ENCODE results near the gene SNX7. TPM values are rescaled to one million over a fixed set of nuclear protein-coding genes. Genes with fewer than 3 reads are reported as not detected.

SNX7 gene
- total RNA-seq = 17.5 TPM in 2 replicates
- long read RNA-seq, transcript SNX7-201 (9 exons, 1,734 nt) = major isoform, 43 of 69 reads
- long read RNA-seq, partial matches to known transcripts = 4 of 69 reads
- long read RNA-seq, other reads (novel, unspliced or antisense) = 20 of 69 reads

DNA sequence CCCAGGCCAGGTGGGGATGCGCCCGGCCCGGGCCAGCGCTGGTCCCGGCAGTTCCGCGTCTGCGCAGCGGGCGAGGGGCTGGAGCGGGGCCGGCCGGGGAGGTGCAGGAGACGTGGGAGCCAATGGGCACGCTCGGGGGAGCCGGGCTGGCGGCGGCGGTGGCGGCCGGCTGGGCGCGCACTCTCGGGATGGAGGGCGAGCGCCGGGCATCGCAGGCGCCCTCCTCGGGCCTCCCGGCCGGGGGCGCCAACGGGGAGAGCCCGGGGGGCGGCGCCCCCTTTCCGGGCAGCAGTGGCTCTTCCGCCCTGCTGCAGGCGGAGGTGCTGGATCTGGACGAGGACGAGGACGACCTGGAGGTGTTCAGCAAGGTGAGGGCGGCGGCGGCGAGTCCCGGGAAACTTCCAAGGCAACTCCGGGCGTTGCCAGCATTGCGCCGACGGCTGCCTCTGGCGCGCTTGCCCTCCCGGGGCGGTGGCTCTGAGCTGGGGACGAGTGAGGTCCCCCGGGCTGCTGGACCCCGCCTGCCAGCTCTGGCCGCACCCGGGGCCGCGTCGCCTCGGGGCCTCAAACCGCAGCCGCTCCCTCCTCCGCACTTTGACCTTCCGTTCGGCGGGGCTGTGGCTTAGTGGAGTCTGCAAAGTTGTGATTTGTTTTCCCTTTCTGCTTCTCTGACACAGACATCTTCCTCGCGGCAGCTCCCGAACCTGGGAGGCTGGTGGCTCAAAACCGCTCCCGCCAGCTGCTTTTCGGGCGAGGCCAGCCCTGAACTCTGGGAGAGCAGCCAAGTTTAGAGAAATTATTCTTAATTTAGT, at the start of gene SNX7:
Gene SNX7, plus strand, starts transcription at position 178 of the 812 bp plus-strand sequence. Its CDS starts 11 bp downstream, at position 189.
- peak within 1 kb of the TSS; percentile 99 for H3K4me3 Mint-ChIP-seq
- peaks cover 4% of the 10 kb centered on the region for H3K27me3 Mint-ChIP-seq (ENCODE audit: low read depth)
- no peaks in the 10 kb centered on the region for H3K36me3 Mint-ChIP-seq (ENCODE audit: low read depth)
- H3K27ac Mint-ChIP-seq (ENCODE audit: unreplicated experiment) = peak within 1 kb of the TSS; percentile 91
- H3K9me3 Mint-ChIP-seq = no peaks in the 10 kb centered on the region
- DNase-seq (ENCODE audit: low read depth, low spot score) = peak; percentile 80
- H3K4me1 Mint-ChIP-seq = peaks cover 27% of the 10 kb centered on the region
- peak; percentile 40 for TF ChIP-seq CTCF (conservative IDR thresholded peaks at IDR 0.05)

GRCh38 chr1:98637316-98637715, 24.2 kb upstream of the SNX7 start:
- no peak overlapping the region for H3K4me3 Mint-ChIP-seq
- no peak for TF ChIP-seq CTCF (conservative IDR thresholded peaks at IDR 0.05)
- no peak for DNase-seq (ENCODE audit: low read depth, low spot score)
- no peaks in the 10 kb centered on the region for H3K4me1 Mint-ChIP-seq
- no peak overlapping the region for H3K27ac Mint-ChIP-seq (ENCODE audit: unreplicated experiment)
- peaks cover 6% of the 10 kb centered on the region for H3K36me3 Mint-ChIP-seq (ENCODE audit: low read depth)
- H3K9me3 Mint-ChIP-seq = peaks cover 9% of the 10 kb centered on the region
- H3K27me3 Mint-ChIP-seq (ENCODE audit: low read depth) = no peaks in the 10 kb centered on the region

- no peak for TF ChIP-seq CTCF (conservative IDR thresholded peaks at IDR 0.05)
- H3K4me3 Mint-ChIP-seq = no peak overlapping the region
- H3K9me3 Mint-ChIP-seq = peaks cover 12% of the 10 kb centered on the region
- H3K27me3 Mint-ChIP-seq (ENCODE audit: low read depth) = no peaks in the 10 kb centered on the region
- no peaks in the 10 kb centered on the region for H3K4me1 Mint-ChIP-seq
- H3K36me3 Mint-ChIP-seq (ENCODE audit: low read depth) = peaks cover 6% of the 10 kb centered on the region
- DNase-seq (ENCODE audit: low read depth, low spot score) = no peak
- H3K27ac Mint-ChIP-seq (ENCODE audit: unreplicated experiment) = no peak overlapping the region
Measured at GRCh38 chr1:98638185-98638584, 23.3 kb upstream of the SNX7 start.

GRCh38 chr1:98644510-98644909, 17.0 kb upstream of the SNX7 start:
- no peak overlapping the region for H3K27ac Mint-ChIP-seq (ENCODE audit: unreplicated experiment)
- no peak for TF ChIP-seq CTCF (conservative IDR thresholded peaks at IDR 0.05)
- H3K9me3 Mint-ChIP-seq = peaks cover 12% of the 10 kb centered on the region
- H3K4me3 Mint-ChIP-seq = no peak overlapping the region
- no peaks in the 10 kb centered on the region for H3K4me1 Mint-ChIP-seq
- DNase-seq (ENCODE audit: low read depth, low spot score) = no peak
- H3K27me3 Mint-ChIP-seq (ENCODE audit: low read depth) = no peaks in the 10 kb centered on the region
- H3K36me3 Mint-ChIP-seq (ENCODE audit: low read depth) = peaks cover 6% of the 10 kb centered on the region

DNA sequence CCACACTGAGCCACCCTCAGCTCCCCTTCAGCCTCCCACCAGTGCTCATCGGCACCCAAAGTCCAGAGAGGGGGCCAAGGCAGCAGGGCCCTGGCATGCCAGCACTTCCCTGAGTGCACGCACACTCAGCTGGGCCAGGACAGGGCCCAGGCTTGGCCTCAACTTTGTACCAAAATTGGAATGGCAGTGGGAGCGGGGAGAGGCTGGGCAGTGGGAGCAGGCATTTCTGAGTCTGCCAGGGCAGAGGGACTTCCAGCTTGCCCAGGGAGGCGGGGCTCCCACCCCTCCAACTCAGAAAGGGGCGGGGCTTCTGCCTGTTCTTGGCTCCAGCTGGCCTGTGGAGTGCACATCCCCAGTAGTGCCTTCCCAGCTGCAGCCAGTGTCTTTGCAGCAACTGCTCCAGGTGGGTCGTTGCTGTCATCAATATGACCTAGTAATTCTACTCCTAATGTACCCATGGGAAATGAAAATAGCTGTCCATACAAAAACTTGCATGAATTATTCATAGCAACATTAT, 10.3 kb upstream of the SNX7 start:
- Mint-ChIP-seq H3K4me1 (no peaks in the 10 kb centered on the region), H3K27ac (ENCODE audit: unreplicated experiment) (no peak overlapping the region)
- no peak for TF ChIP-seq CTCF (conservative IDR thresholded peaks at IDR 0.05)

More for the DNA sequence above, 10.3 kb upstream of the SNX7 start:
- peaks cover 8% of the 10 kb centered on the region for H3K9me3 Mint-ChIP-seq
- no peaks in the 10 kb centered on the region for H3K36me3 Mint-ChIP-seq (ENCODE audit: low read depth)
- no peaks in the 10 kb centered on the region for H3K27me3 Mint-ChIP-seq (ENCODE audit: low read depth)
- DNase-seq (ENCODE audit: low read depth, low spot score) = no peak
- no peak overlapping the region for H3K4me3 Mint-ChIP-seq
